Measurements from ENCODE around the gene DAP3.
"Not testable (repeated sequence)": the region's sequence is repeated elsewhere in the genome, so short reads cannot be mapped to it uniquely, and the experiment has no call there.

- TF ChIP-seq PPARA (CRISPR knock-in tag; IDR thresholded peaks at IDR 0.05; ENCODE audit: borderline replicate concordance); ESRRG (CRISPR knock-in tag; IDR thresholded peaks at IDR 0.05); PATZ1 (CRISPR knock-in tag; IDR thresholded peaks at IDR 0.05; ENCODE audit: borderline replicate concordance); POU6F1 (CRISPR knock-in tag; IDR thresholded peaks at IDR 0.05; ENCODE audit: borderline replicate concordance, low read depth); ZNF565 (CRISPR knock-in tag; conservative IDR thresholded peaks at IDR 0.05; ENCODE audit: low read depth); RARB (CRISPR knock-in tag; IDR thresholded peaks at IDR 0.05); TSHZ2 (CRISPR knock-in tag; IDR thresholded peaks at IDR 0.05); CSDC2 (CRISPR knock-in tag; IDR thresholded peaks at IDR 0.05); SNAI2 (CRISPR knock-in tag; IDR thresholded peaks at IDR 0.05); CREB5 (CRISPR knock-in tag; IDR thresholded peaks at IDR 0.05; ENCODE audit: low read depth); CSRNP3 (CRISPR knock-in tag; IDR thresholded peaks at IDR 0.05): not testable (repeated sequence)
Observed at GRCh38 chr1:155699062-155699461, 10.2 kb downstream of the DAP3 start.

All from SK-N-SH treated with all-trans-retinoic acid at 6 μM for 48 hours (cell line).